HepG2 (cell line): ENCODE results near the gene PIM1. TPM values are rescaled to one million over a fixed set of nuclear protein-coding genes. Genes with fewer than 3 reads are reported as not detected.

Experiments
- DMAP1 ChIP-seq: IDR thresholded peaks from 2 replicates; pipeline ENCODE4 v1.6.1; 2016
- DPF2 ChIP-seq: sonication (generic); formaldehyde crosslinking; IDR thresholded peaks from 2 replicates; pipeline ENCODE4 v1.4.0; 2020; ENCODE audit warnings: mild to moderate bottlenecking, low read depth, missing genetic modification reagents, borderline replicate concordance
- GATAD2A ChIP-seq: IDR thresholded peaks from 2 replicates; pipeline ENCODE4 v1.6.1; 2016
- ISL2 ChIP-seq: sonication (generic); formaldehyde crosslinking; IDR thresholded peaks from 2 replicates; pipeline ENCODE4 v1.5.0; 2020; ENCODE audit warnings: missing genetic modification reagents
- MAZ ChIP-seq, 2 experiments: sonication (generic) in 1 of 2; formaldehyde crosslinking in 1 of 2; IDR thresholded peaks; 2 replicates each; pipeline versions ENCODE4 v1.5.0 to v1.6.1; 2012 to 2020; ENCODE audit warnings: low read depth in 2 of 2, mild to moderate bottlenecking in 2 of 2, borderline replicate concordance in 1 of 2, improper control_type of control experiment in 1 of 2, low read length in 1 of 2, missing genetic modification reagents in 1 of 2, moderate library complexity in 1 of 2
- NCOA2 ChIP-seq: sonication (generic); formaldehyde crosslinking; IDR thresholded peaks from 2 replicates; pipeline ENCODE4 v1.8.0; 2022; ENCODE audit warnings: inconsistent platforms
- NFIC ChIP-seq: IDR thresholded peaks from 2 replicates; pipeline ENCODE4 v1.6.1; 2012; ENCODE audit warnings: mild to moderate bottlenecking, low read length, inconsistent platforms
- RFX1 ChIP-seq: fragments of 450-650 bp; IDR thresholded peaks from 2 replicates; pipeline ENCODE4 v1.6.1; 2017
- SKI ChIP-seq: fragments of 450-650 bp; IDR thresholded peaks from one replicate; pipeline ENCODE4 v1.6.1; 2018; ENCODE audit warnings: mild to moderate bottlenecking; ENCODE audit not compliant: partially characterized antibody
- polyA plus RNA-seq, 8 experiments: library from polyadenylated mRNA; depleted of rRNA in 3 of 8; stranded (reverse) in 7 of 8; unstranded in 1 of 8; fragments of >200 nt; fragmentation: Illumina TruSeq in 4 of 8; extraction: Trizol in 4 of 8; gene quantifications; 2 replicates each; pipeline versions ENCODE4 v1.2.1 to v1.2.3, GENCODE V29; 2011 to 2016; ENCODE audit warnings: low read depth in 4 of 8, missing spikeins in 1 of 8, mixed read lengths in 1 of 8; ENCODE audit not compliant: insufficient read depth in 1 of 8
- total RNA-seq, 5 experiments: library from RNA; depleted of rRNA; stranded (reverse); fragments of >200 nt; fragmentation: Illumina TruSeq; extraction: Trizol; gene quantifications; 2 replicates each; pipeline ENCODE4 v1.2.3, GENCODE V29; 2016; ENCODE audit warnings: low read depth in 1 of 5
- TF ChIP-seq, protein P1 (sequence below): IDR thresholded peaks from 2 replicates; pipeline ENCODE4 v1.6.1; 2016; ENCODE audit warnings: mild to moderate bottlenecking
- TF ChIP-seq, protein P2 (sequence below): IDR thresholded peaks from 2 replicates; pipeline ENCODE4 v1.4.0; 2020; ENCODE audit warnings: mild to moderate bottlenecking, missing genetic modification reagents
- TF ChIP-seq, protein P3 (sequence below): sonication (generic); formaldehyde crosslinking; IDR thresholded peaks from 2 replicates; pipeline ENCODE4 v1.5.0; 2020; ENCODE audit warnings: missing genetic modification reagents

The PIM1 gene
- total and polyA plus RNA-seq, 2 of the 13 experiments (the other 11 are each of a cell fraction or from before 2014, with no cell fraction given) = 29.4 to 117 TPM

DNA sequence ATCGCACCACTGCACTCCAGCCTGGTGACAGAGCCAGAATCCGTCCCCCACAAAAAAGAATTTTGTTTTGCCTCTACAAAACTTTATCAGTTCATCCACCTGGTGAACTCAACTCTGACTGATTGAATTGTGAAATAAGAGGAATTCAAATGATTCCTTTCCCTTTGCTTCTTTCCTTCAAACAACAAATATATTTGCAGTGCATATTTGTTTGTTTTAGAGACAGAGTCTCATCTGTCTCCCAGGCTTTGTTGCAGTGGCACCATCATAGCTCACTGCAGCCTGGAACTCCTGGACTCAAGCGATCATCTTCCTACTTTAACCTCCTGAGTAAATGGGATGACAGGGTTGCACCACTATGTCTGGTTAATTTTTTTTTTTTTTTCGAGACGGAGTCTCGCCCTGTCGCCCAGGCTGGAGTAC lies 23.2 kb upstream of the PIM1 start (continued):
- TF ChIP-seq, protein P1, sequence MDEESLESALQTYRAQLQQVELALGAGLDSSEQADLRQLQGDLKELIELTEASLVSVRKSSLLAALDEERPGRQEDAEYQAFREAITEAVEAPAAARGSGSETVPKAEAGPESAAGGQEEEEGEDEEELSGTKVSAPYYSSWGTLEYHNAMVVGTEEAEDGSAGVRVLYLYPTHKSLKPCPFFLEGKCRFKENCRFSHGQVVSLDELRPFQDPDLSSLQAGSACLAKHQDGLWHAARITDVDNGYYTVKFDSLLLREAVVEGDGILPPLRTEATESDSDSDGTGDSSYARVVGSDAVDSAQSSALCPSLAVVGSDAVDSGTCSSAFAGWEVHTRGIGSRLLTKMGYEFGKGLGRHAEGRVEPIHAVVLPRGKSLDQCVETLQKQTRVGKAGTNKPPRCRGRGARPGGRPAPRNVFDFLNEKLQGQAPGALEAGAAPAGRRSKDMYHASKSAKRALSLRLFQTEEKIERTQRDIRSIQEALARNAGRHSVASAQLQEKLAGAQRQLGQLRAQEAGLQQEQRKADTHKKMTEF (CRISPR knock-in tag) = no peak
- TF ChIP-seq NFIC (peak; percentile 44; the same call in 1 of the 2 replicates), GATAD2A (CRISPR knock-in tag) (peak; percentile 63; the same call in 1 of the 2 replicates), DMAP1 (CRISPR knock-in tag) (no peak), MAZ (IDR thresholded peaks at IDR 0.05; ENCODE audit: borderline replicate concordance, low read depth, low read length) (no peak), MAZ (CRISPR knock-in tag; IDR thresholded peaks at IDR 0.05; ENCODE audit: low read depth) (0 out of 2 replicates have a peak, but pooled peaks have one; percentile 4), RFX1 (no peak), DPF2 (CRISPR knock-in tag) (0 out of 2 replicates have a peak, but pooled peaks have one; percentile 32), SKI (peak; percentile 44), NCOA2 (peak; percentile 58; the same call in 1 of the 2 replicates), ISL2 (CRISPR knock-in tag) (peak; percentile 39; the same call in 1 of the 2 replicates)
- TF ChIP-seq, protein P2, sequence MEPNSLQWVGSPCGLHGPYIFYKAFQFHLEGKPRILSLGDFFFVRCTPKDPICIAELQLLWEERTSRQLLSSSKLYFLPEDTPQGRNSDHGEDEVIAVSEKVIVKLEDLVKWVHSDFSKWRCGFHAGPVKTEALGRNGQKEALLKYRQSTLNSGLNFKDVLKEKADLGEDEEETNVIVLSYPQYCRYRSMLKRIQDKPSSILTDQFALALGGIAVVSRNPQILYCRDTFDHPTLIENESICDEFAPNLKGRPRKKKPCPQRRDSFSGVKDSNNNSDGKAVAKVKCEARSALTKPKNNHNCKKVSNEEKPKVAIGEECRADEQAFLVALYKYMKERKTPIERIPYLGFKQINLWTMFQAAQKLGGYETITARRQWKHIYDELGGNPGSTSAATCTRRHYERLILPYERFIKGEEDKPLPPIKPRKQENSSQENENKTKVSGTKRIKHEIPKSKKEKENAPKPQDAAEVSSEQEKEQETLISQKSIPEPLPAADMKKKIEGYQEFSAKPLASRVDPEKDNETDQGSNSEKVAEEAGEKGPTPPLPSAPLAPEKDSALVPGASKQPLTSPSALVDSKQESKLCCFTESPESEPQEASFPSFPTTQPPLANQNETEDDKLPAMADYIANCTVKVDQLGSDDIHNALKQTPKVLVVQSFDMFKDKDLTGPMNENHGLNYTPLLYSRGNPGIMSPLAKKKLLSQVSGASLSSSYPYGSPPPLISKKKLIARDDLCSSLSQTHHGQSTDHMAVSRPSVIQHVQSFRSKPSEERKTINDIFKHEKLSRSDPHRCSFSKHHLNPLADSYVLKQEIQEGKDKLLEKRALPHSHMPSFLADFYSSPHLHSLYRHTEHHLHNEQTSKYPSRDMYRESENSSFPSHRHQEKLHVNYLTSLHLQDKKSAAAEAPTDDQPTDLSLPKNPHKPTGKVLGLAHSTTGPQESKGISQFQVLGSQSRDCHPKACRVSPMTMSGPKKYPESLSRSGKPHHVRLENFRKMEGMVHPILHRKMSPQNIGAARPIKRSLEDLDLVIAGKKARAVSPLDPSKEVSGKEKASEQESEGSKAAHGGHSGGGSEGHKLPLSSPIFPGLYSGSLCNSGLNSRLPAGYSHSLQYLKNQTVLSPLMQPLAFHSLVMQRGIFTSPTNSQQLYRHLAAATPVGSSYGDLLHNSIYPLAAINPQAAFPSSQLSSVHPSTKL (CRISPR knock-in tag) = peak; percentile 34
- TF ChIP-seq, protein P3, sequence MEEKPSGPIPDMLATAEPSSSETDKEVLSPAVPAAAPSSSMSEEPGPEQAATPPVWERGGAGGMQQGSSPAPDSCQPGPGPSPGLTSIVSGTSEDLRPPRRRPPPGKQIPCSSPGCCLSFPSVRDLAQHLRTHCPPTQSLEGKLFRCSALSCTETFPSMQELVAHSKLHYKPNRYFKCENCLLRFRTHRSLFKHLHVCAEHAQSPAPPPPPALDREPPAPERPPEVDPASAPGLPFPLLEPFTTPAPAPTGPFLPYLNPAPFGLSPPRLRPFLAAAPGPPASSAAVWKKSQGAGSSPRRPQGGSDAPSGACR (CRISPR knock-in tag) = peak; percentile 65; the same call in 1 of the 2 replicates
